Small intestine (tissue), 7 donors: ENCODE results near the gene B4GALT3. TPM values are rescaled to one million over a fixed set of nuclear protein-coding genes. Genes with fewer than 3 reads are reported as not detected.
A peak's percentile ranks its signal among the peaks of the same experiment; 100 is the strongest.

ENCODE experiments used
- DNase-seq, 2 donors: peaks; one replicate each; pipeline versions ENCODE4 v3.0.0 to v3.0.0-alpha.2; 2013
- FAIRE-seq: peaks from 2 replicates; lab custom pipeline; 2012; peaks lifted over from hg19 to GRCh38; lab: Jason Lieb, UNC
- H3K27ac ChIP-seq, 3 donors: one replicate each; pipeline ENCODE4 v1.5.1; 2013; ENCODE audit warnings: low read length in 2 of 3, mild to moderate bottlenecking in 2 of 3, control low read depth in 1 of 3, inconsistent platforms in 1 of 3, low read depth in 1 of 3, moderate library complexity in 1 of 3
- H3K27me3 ChIP-seq, 3 donors: one replicate each; pipeline ENCODE4 v1.6.1; 2013; ENCODE audit warnings: low read length in 3 of 3, inconsistent platforms in 1 of 3; ENCODE audit not compliant: control insufficient read depth in 3 of 3, insufficient read depth in 3 of 3
- H3K36me3 ChIP-seq, 3 donors: one replicate each; pipeline ENCODE4 v1.6.1; 2013; ENCODE audit warnings: low read length in 3 of 3, inconsistent platforms in 1 of 3, low read depth in 1 of 3, mild to moderate bottlenecking in 1 of 3, moderate library complexity in 1 of 3; ENCODE audit not compliant: control insufficient read depth in 3 of 3, insufficient read depth in 2 of 3
- H3K4me1 ChIP-seq, 3 donors: one replicate each; pipeline ENCODE4 v1.6.1; 2013; ENCODE audit warnings: low read length in 2 of 3, inconsistent platforms in 1 of 3, low read depth in 1 of 3, mild to moderate bottlenecking in 1 of 3, moderate library complexity in 1 of 3; ENCODE audit not compliant: control insufficient read depth in 3 of 3, insufficient read depth in 2 of 3
- H3K4me3 ChIP-seq, 3 donors: one replicate each; pipeline ENCODE4 v1.5.1; 2013; ENCODE audit warnings: low read length in 3 of 3, control low read depth in 1 of 3, inconsistent platforms in 1 of 3, low read depth in 1 of 3, mild to moderate bottlenecking in 1 of 3, moderate library complexity in 1 of 3
- H3K9me3 ChIP-seq, 2 donors: one replicate each; pipeline ENCODE4 v1.6.1; 2013; ENCODE audit warnings: low read depth in 1 of 2, low read length in 1 of 2; ENCODE audit not compliant: control insufficient read depth in 2 of 2, insufficient read depth in 1 of 2
- WGBS, 3 donors: extraction: QIAGEN DNeasy Blood & Tissue Kit; methylation state at CpG; one replicate each; pipeline ENCODE4 v1.1.7; 2013; 5-methylcytosine and 5-hydroxymethylcytosine counted together
- polyA plus RNA-seq, 4 donors: library from polyadenylated mRNA; stranded (reverse) in 3 of 4; unstranded in 1 of 4; fragments of 200-250 nt in 3 of 4; fragments of 120-200 nt in 1 of 4; gene quantifications; one replicate each; pipeline versions ENCODE4 v1.2.1 to v1.2.3, GENCODE V29; 2013
- donor health status: healthy with polysubstance abuse.
- donor health status: control.
- donor health status: control.
- donor health status: Bipolar disorder and iron deficiency.
- donor health status: healthy.

B4GALT3 gene
- polyA plus RNA-seq, 4 donors, result 16.5 to 38.0 (median 29.7) TPM

DNA sequence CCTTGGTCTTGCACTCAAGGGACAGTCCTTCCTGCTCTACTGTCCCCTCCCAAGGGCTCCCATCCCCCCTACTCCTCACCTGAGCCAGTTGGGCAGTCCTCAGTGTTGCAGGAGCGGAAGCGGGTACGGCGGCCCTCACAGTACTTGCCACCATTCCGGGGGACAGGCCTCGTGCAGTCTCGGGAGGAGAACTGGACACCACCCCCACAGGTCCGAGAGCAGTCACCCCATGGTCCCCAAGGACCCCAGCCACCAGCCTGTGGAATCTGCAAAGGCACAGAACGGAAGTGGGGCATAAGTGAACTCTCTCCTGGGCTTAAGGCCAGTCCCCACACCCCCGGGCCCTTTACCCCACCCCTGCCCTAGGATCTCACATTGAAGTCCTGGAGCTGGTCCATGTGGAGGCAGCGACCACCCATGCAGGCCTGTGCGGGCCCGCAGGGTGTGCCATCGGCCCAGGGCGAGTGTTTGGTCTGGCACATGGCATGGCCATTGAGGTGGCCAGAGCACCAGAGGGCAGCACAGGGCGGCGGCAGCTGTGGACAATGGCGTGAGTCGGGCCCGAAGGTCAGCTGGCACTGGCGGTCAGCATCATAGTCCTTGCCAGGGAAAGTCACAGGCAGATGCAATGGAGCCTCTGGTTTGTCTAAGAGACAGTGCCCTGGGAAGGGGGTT lies 16.4 kb upstream of the B4GALT3 start:
- H3K4me1 ChIP-seq, result peaks cover 0 to 6% (median 3%) of the 10 kb centered on the region in 3 donors
- WGBS, 3 donors, result 79 to 92% (median 81%) methylated on average over 19 to 21 of the region's 21 CpGs
- no peak for DNase-seq
- H3K27me3 ChIP-seq, result peaks cover 0 to 4% (median 0%) of the 10 kb centered on the region in 3 donors
- no peaks in the 10 kb centered on the region for H3K9me3 ChIP-seq
- no peak overlapping the region for H3K4me3 ChIP-seq
- no peak overlapping the region for H3K27ac ChIP-seq
- H3K36me3 ChIP-seq, result peaks cover 0 to 13% (median 0%) of the 10 kb centered on the region in 3 donors
- FAIRE-seq, result no peak

DNA sequence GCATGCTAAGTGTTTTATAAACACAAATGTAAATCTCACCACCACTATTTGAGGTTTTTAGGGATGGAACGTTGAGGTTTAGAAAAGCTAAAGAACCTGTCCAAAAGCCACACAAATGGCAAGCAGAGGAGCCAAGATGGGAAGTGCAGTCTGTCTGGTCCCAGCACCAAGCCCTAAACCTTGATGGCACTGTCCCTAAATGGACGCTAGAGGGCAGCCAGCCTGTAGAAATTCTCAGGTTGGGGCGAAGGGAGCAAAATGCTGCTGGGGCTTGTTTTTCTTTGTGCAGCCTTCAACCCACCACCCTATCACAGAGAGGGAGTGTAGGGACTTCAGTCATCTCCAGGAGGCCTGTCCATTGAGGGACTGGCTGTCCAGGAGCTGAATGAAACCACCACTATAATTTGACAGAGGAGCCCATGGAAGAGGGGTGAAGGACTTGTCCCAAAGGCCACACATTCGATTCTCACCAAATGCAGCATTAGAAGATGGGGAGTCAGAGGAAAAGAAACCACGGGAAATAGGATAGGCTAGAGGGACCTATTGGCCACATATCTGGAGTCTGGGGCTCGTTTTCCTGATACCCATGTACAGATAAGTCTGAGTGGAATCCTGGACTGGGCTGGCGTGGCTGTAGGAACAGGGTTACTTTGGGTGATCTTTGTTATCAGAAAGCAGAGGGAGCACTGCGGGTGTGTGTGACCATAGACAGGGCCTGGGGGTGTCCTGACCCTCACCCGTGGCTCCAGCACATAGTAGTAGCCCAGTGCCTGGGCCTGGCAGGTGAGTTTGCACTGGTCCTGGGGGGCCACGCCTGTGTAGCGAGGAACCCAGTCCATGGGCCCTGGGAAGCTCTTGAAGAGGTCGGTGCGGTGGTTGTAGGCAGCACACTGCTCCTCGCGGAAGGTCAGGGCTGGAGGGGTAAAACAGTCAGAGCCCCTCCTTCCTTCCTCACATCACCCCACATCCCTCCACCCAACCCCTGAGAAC lies 15.5 kb upstream of the B4GALT3 start:
- Histone ChIP-seq H3K4me1 (peaks cover 0 to 3% (median 0%) of the 10 kb centered on the region in 3 donors), H3K36me3 (peaks cover 0 to 13% (median 0%) of the 10 kb centered on the region in 3 donors), H3K9me3 (no peaks in the 10 kb centered on the region), H3K27ac (no peak overlapping the region), H3K4me3 (no peak overlapping the region), H3K27me3 (peaks cover 0 to 4% (median 0%) of the 10 kb centered on the region in 3 donors)
- DNase-seq, result peak; percentile 74 to 81
- no peak for FAIRE-seq
- WGBS, 3 donors, result 47 to 59% (median 52%) methylated on average over 15 of the region's 15 CpGs

DNA sequence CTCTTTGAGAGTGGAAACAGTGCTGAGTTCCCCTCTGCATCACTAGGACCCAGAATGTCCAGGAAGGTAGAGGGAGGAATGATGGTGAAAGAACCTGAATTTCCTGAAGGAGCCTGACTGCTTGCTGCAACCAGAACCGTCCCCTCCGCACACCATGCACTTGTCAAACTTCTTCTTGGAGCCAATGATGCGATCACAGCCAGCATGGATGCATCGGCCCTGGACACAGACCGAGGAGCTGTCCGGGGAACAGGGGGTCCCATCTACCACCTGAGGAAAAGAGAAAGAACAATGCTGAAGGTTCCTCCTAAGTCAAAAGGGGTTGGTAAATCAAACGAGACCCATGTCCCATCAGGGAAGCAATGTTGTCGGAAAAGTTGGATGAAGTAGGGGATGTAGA lies 14.7 kb upstream of the B4GALT3 start:
- H3K4me3 ChIP-seq, result no peak overlapping the region
- no peak overlapping the region for H3K27ac ChIP-seq
- peaks cover 0 to 13% (median 0%) of the 10 kb centered on the region in 3 donors for H3K36me3 ChIP-seq
- DNase-seq, result no peak
- WGBS, 3 donors, result 68 to 71% (median 71%) methylated on average over 8 of the region's 8 CpGs
- no peaks in the 10 kb centered on the region for H3K9me3 ChIP-seq
- no peak for FAIRE-seq
- H3K4me1 ChIP-seq, result peaks cover 0 to 3% (median 0%) of the 10 kb centered on the region in 3 donors
- H3K27me3 ChIP-seq, result peaks cover 0 to 4% (median 0%) of the 10 kb centered on the region in 3 donors

DNA sequence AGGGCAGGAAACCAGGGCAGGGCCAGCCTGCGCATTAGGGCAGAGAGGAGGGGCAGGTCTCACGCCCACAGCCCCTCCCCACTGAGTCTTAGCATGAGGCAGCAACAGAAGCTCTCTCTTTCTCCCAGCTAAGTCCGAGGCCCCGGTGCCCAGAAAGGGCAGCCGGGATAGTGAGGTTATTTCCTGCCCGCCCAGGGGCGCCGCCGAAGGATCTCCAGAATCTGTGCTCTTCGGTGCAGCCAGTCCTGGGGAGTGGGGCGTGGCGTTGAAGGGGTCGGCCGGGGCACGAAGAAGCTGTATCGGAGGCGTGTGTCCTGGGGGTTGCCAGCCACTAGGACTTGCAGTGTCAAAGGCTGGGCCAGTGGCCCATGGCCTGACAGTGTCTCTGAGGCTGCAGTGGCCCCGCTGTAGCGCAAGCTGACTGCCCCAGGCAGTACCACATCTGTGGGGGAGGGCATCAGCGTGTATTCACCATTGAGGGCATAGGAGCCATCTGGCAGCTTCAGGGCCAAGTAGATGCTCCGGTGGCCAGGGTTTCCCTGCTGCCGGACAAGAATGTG lies 13.7 kb upstream of the B4GALT3 start:
- FAIRE-seq (no peak), DNase-seq (no peak)
- H3K27ac ChIP-seq, result no peak overlapping the region
- peaks cover 0 to 3% (median 0%) of the 10 kb centered on the region in 3 donors for H3K4me1 ChIP-seq
- H3K36me3 ChIP-seq, result peaks cover 0 to 13% (median 0%) of the 10 kb centered on the region in 3 donors
- 44 to 66% (median 64%) methylated on average over 22 of the region's 22 CpGs for WGBS, 3 donors
- H3K9me3 ChIP-seq, result no peaks in the 10 kb centered on the region
- no peak overlapping the region for H3K4me3 ChIP-seq
- peaks cover 0 to 4% (median 0%) of the 10 kb centered on the region in 3 donors for H3K27me3 ChIP-seq

DNA sequence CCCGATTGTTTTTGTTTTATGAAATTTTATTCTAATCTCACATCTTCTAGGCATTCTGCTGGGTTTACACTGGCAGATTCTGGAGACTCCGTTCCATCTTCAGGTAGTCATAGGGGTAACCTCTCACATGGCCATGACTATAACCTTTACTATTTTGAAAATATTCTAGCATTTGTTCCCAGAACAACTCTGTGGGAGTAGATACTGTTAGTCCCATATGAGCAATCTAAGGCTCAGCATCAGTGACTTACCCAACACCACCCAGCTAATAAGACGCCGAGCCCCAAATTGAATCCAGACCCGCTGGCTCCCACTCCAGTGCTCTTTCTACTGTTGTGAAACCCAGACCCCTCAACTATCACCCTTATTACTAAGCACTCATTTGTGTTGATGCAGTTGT lies 11.7 kb upstream of the B4GALT3 start:
- Histone ChIP-seq H3K4me1 (no peaks in the 10 kb centered on the region), H3K27ac (no peak overlapping the region), H3K4me3 (no peak overlapping the region), H3K9me3 (no peaks in the 10 kb centered on the region), H3K36me3 (peaks cover 0 to 11% (median 0%) of the 10 kb centered on the region in 3 donors), H3K27me3 (peaks cover 0 to 4% (median 0%) of the 10 kb centered on the region in 3 donors)
- 93 to 94% (median 93%) methylated on average over 5 of the region's 5 CpGs for WGBS, 3 donors
- FAIRE-seq, result no peak
- DNase-seq, result no peak

DNA sequence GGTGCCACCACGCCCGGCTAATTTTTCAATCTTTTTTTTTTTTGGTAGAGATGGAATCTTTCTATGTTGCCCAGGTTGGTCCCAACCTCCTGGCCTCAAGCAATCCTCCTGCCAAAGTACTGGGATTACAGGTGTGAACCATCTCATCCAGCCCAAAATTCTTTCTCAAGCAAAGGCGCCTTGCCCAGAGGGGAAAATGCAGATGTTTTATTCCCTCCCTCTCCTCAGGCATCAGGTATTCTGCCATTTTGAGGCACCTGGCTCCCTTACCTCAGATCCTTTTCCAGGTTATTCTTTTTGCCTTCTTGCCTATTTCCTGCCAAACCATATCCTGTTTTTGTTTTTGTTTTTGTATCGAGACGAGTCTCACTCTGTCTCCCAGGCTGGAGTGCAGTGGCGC lies 11.1 kb upstream of the B4GALT3 start:
- H3K36me3 ChIP-seq, result peaks cover 0 to 11% (median 0%) of the 10 kb centered on the region in 3 donors
- WGBS, 3 donors, result 81 to 88% (median 83%) methylated on average over 6 of the region's 6 CpGs
- peaks cover 0 to 4% (median 0%) of the 10 kb centered on the region in 3 donors for H3K27me3 ChIP-seq
- DNase-seq (no peak), FAIRE-seq (no peak)
- no peak overlapping the region for H3K27ac ChIP-seq
- H3K9me3 ChIP-seq, result no peaks in the 10 kb centered on the region
- H3K4me1 ChIP-seq, result no peaks in the 10 kb centered on the region
- no peak overlapping the region for H3K4me3 ChIP-seq

DNA sequence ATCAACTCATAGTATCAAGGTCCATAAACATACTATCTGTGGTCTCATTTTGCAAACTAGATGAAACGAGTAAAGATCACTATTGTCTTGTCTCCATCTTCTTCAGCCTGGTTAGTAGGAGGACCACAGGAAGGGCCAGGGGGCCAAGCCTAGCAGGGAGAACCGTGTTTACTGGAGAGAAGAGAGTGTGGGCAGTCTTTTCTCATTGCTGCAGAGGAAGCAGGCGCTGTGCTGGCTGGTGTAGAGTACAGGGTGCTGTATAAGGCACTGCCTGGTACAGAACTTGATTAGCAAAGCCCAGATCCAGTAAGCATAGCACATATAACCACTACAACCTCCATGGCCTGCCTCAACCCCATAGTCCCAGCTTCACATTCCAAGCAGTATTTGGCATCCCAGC lies 10.0 kb upstream of the B4GALT3 start:
- FAIRE-seq (no peak), DNase-seq (no peak)
- Histone ChIP-seq H3K27ac (no peak overlapping the region), H3K4me3 (no peak overlapping the region), H3K36me3 (peaks cover 0 to 11% (median 0%) of the 10 kb centered on the region in 3 donors), H3K4me1 (no peaks in the 10 kb centered on the region), H3K9me3 (no peaks in the 10 kb centered on the region), H3K27me3 (peaks cover 0 to 4% (median 0%) of the 10 kb centered on the region in 3 donors)
- WGBS, 3 donors, result 68 to 78% (median 70%) methylated on average over 3 of the region's 3 CpGs
